Thyroid gland (tissue), 4 donors: ENCODE data around the gene TTC3.

ENCODE experiments used
- POLR2A ChIP-seq, 2 donors: fragments of 450-650 bp; IDR thresholded peaks; one replicate each; pipeline ENCODE4 v1.6.1; 2017; ENCODE audit warnings: antibody characterized with exemption in 2 of 2, mild to moderate bottlenecking in 2 of 2, moderate library complexity in 1 of 2
- TF ChIP-seq, protein P1 (sequence below), 6 experiments: fragments of 200-600 bp in 3 of 6; fragments of 450-650 bp in 3 of 6; sonication (generic) in 3 of 6; IDR thresholded peaks; one replicate each; pipeline ENCODE4 v1.5.1; 2016 to 2019; ENCODE audit warnings: antibody characterized with exemption in 6 of 6, mild to moderate bottlenecking in 2 of 6, inconsistent platforms in 1 of 6, moderate library complexity in 1 of 6

DNA sequence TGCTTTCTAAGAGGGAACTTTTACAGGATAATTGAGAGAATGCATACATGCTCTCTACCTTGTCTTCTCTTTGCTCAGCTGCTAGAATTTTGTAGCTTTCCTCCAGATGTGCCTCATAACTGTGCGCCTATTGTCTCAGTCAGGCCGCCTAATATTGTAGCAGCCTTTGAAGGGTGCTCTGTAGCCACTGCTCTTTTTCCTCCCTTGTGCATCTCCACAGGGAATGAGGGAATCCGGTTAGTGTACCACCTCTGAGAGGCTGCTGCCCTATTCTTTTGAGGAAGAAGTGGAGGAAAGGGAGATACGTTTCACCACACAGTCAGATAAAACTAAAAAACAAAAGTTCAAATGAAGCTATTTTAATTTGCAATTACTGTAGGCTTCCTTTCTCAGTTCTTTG, 22.8 kb downstream of the TTC3 start:
- TF ChIP-seq, protein P1, sequence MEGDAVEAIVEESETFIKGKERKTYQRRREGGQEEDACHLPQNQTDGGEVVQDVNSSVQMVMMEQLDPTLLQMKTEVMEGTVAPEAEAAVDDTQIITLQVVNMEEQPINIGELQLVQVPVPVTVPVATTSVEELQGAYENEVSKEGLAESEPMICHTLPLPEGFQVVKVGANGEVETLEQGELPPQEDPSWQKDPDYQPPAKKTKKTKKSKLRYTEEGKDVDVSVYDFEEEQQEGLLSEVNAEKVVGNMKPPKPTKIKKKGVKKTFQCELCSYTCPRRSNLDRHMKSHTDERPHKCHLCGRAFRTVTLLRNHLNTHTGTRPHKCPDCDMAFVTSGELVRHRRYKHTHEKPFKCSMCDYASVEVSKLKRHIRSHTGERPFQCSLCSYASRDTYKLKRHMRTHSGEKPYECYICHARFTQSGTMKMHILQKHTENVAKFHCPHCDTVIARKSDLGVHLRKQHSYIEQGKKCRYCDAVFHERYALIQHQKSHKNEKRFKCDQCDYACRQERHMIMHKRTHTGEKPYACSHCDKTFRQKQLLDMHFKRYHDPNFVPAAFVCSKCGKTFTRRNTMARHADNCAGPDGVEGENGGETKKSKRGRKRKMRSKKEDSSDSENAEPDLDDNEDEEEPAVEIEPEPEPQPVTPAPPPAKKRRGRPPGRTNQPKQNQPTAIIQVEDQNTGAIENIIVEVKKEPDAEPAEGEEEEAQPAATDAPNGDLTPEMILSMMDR (IDR thresholded peaks at IDR 0.05): no peak
- no peak for TF ChIP-seq POLR2A (IDR thresholded peaks at IDR 0.05)
